ENCODE measurements around the gene CACHD1. TPM values are rescaled to one million over a fixed set of nuclear protein-coding genes. Genes with fewer than 3 reads are reported as not detected.

CACHD1 gene
- polyA plus RNA-seq, 1 of the 3 experiments (the other 2 are of a cell fraction) = 2.2 TPM

DNA sequence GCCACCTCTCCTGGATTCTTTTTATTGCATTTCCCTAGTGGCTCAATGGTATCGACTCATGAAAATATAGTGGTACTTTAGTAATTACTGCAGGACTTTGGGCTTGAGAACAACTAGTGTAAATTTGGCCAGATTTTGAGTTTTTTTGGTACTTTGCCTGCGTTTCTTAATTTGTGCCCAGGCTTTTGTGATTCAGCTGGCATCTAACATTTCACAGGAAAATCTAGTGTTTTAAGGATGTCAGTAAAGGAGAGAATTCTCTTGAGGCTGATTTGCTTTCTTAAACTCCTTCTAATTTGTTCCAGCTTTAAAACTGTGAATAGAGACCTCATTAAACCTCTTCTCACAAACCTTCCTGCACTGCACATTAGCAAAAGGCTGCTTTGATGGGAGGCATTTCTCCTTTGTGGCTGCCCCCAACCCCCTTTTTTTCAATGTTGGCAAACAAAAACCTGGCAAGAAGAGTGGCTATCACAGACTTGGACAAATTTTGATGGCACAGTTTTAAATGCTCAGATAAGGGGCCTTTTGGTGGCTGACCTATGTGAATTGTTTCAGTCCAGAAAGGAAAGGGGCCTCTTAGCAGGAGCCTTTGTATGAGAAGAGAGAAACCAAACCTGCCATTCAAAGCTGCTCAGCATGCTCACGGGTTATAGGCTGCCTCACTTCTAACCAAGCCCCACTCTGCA is 161.6 kb downstream of the CACHD1 start (continued):
- TF ChIP-seq JUND (IDR thresholded peaks at IDR 0.05) = no peak
- TF ChIP-seq EZH2phosphoT487 (IDR thresholded peaks at IDR 0.05; ENCODE audit: borderline replicate concordance, low read depth) = no peak
- TF ChIP-seq, protein P1, sequence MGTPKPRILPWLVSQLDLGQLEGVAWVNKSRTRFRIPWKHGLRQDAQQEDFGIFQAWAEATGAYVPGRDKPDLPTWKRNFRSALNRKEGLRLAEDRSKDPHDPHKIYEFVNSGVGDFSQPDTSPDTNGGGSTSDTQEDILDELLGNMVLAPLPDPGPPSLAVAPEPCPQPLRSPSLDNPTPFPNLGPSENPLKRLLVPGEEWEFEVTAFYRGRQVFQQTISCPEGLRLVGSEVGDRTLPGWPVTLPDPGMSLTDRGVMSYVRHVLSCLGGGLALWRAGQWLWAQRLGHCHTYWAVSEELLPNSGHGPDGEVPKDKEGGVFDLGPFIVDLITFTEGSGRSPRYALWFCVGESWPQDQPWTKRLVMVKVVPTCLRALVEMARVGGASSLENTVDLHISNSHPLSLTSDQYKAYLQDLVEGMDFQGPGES (IDR thresholded peaks at IDR 0.05; ENCODE audit: low read depth, low read length) = no peak
- no peak for TF ChIP-seq MEF2A (IDR thresholded peaks at IDR 0.05; ENCODE audit: borderline replicate concordance, low read depth)

DNA sequence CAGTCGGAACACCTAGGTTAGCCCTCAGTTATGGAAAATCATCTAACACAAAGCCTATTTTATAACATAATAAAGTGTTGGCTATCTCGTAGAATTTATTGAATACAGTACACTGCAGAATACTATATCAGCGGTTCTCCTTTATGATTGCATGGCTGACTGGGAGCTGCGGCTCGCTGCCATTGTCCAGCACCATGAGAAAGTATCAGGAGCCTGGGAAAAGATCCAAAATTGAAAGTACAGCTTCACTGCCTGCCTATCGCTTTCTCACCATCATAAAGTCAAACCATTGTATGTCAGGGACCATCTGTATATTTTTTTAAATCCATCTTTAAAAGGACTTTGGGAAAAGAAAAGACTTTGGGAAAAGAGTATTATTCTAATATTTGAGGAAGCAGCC is 163.0 kb downstream of the CACHD1 start:
- Histone ChIP-seq H2AFZ (ENCODE audit: low read depth) (no peak overlapping the region), H3K9me2 (no peaks in the 10 kb centered on the region), H3K36me3 (replicated peaks in 1 of 2; ENCODE audit: control insufficient read depth in 1 of 2, insufficient read depth in 2 of 2, low read length in 1 of 2) (peaks cover 4 to 22% of the 10 kb centered on the region in 2 experiments), H3K4me3 (ENCODE audit: low read depth in 2 of 2, low read length in 1 of 2) (no peak overlapping the region), H3K9ac (no peak overlapping the region), H3K9me3 (no peaks in the 10 kb centered on the region), H3K27me3 (ENCODE audit: insufficient read depth) (no peaks in the 10 kb centered on the region), H3K4me1 (ENCODE audit: control insufficient read depth in 1 of 2, insufficient read depth in 2 of 2, low read depth in 1 of 2, low read length in 1 of 2) (no peaks in the 10 kb centered on the region; a peak in 3 of 4 replicates), H3F3A (replicated peaks; ENCODE audit: insufficient read depth) (no peaks in the 10 kb centered on the region), H4K20me1 (ENCODE audit: insufficient read depth) (no peaks in the 10 kb centered on the region), H3K79me2 (ENCODE audit: insufficient read depth) (no peaks in the 10 kb centered on the region), H3K4me2 (no peak overlapping the region), H3K27ac (ENCODE audit: low read depth in 2 of 2, low read length in 1 of 2) (no peak overlapping the region)
- POLR2A ChIA-PET = no interaction called here
- TF ChIP-seq RCOR1 (IDR thresholded peaks at IDR 0.05; ENCODE audit: low read length) = no peak
- TF ChIP-seq, protein P2, sequence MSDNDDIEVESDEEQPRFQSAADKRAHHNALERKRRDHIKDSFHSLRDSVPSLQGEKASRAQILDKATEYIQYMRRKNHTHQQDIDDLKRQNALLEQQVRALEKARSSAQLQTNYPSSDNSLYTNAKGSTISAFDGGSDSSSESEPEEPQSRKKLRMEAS (IDR thresholded peaks at IDR 0.05; ENCODE audit: low read depth) = no peak
- TF ChIP-seq, protein P3, sequence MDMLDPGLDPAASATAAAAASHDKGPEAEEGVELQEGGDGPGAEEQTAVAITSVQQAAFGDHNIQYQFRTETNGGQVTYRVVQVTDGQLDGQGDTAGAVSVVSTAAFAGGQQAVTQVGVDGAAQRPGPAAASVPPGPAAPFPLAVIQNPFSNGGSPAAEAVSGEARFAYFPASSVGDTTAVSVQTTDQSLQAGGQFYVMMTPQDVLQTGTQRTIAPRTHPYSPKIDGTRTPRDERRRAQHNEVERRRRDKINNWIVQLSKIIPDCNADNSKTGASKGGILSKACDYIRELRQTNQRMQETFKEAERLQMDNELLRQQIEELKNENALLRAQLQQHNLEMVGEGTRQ (IDR thresholded peaks at IDR 0.05; ENCODE audit: borderline replicate concordance, low read depth, low read length) = no peak
- no peak for TF ChIP-seq FOXM1 (IDR thresholded peaks at IDR 0.05; ENCODE audit: low read depth)
- no peak for TF ChIP-seq SMC3 (IDR thresholded peaks at IDR 0.05; ENCODE audit: low read depth, low read length)
- no peak for TF ChIP-seq POLR2AphosphoS5 (IDR thresholded peaks at IDR 0.05; ENCODE audit: low read depth, low read length)
- no peak for TF ChIP-seq EZH2phosphoT487 (IDR thresholded peaks at IDR 0.05; ENCODE audit: borderline replicate concordance, low read depth)
- CTCF ChIA-PET = interaction anchor here (0.6 kb wide), 1 partner anchor 13 kb away, joined by 3 read pairs; no protein-coding TSS in a partner anchor
- 91% methylated on average over 6 of the region's 6 CpGs for WGBS (ENCODE audit: low lambda C conversion rate)
- no peak for DNase-seq

DNA sequence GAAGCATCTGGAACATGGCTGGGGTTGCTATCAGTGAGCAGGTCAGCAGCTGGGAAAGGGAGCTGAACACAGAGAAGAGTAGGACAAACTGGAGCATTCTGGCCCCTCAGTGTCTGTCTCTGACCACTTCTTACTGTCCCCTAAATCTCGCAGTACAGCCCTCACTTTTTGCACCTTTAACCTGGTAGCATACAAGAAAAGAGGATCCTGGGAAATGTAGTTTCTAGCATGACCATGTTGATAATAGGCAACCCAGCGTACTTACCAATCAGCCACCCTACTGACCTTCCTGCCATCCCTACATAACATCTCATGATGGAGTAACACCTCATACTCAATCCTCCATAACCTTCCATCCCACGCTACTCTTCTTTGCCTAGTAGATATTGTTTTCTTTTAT is 175.8 kb downstream of the CACHD1 start:
- H3K27me3 ChIP-seq (ENCODE audit: insufficient read depth) = no peaks in the 10 kb centered on the region
- no peak overlapping the region for H2AFZ ChIP-seq (ENCODE audit: low read depth)
- H3K4me2 ChIP-seq = no peak overlapping the region
- H4K20me1 ChIP-seq (ENCODE audit: insufficient read depth) = no peaks in the 10 kb centered on the region
- no peak overlapping the region for H3K4me3 ChIP-seq (ENCODE audit: low read depth in 2 of 2, low read length in 1 of 2)
- ChIA-PET POLR2A (no interaction called here), CTCF (interaction anchor here (0.6 kb wide), 2 partner anchors 13 to 1294 kb away, joined by 3 read pairs; no protein-coding TSS in a partner anchor)
- H3K9me2 ChIP-seq = no peaks in the 10 kb centered on the region
- no peak overlapping the region for H3K9ac ChIP-seq
- no peak for DNase-seq
- H3K36me3 ChIP-seq (replicated peaks in 1 of 2; ENCODE audit: control insufficient read depth in 1 of 2, insufficient read depth in 2 of 2, low read length in 1 of 2) = peaks cover 3 to 32% of the 10 kb centered on the region in 2 experiments
- H3K27ac ChIP-seq (ENCODE audit: low read depth in 2 of 2, low read length in 1 of 2) = no peak overlapping the region
- no peaks in the 10 kb centered on the region; a peak in 1 of 4 replicates for H3K4me1 ChIP-seq (ENCODE audit: control insufficient read depth in 1 of 2, insufficient read depth in 2 of 2, low read depth in 1 of 2, low read length in 1 of 2)
- no peaks in the 10 kb centered on the region for H3K79me2 ChIP-seq (ENCODE audit: insufficient read depth)
- no peaks in the 10 kb centered on the region for H3K9me3 ChIP-seq
- no peaks in the 10 kb centered on the region for H3F3A ChIP-seq (replicated peaks; ENCODE audit: insufficient read depth)
- TF ChIP-seq MXI1 (IDR thresholded peaks at IDR 0.05; ENCODE audit: low read depth, low read length) (no peak), YY1 (IDR thresholded peaks at IDR 0.05; ENCODE audit: low read depth) (no peak), FOXM1 (IDR thresholded peaks at IDR 0.05; ENCODE audit: low read depth) (no peak)
- TF ChIP-seq, protein P1 (IDR thresholded peaks at IDR 0.05; ENCODE audit: low read depth, low read length) = no peak
- 88% methylated on average over 3 of the region's 3 CpGs for WGBS (ENCODE audit: low lambda C conversion rate)
